ENCODE data around the gene GULP1.

DNA sequence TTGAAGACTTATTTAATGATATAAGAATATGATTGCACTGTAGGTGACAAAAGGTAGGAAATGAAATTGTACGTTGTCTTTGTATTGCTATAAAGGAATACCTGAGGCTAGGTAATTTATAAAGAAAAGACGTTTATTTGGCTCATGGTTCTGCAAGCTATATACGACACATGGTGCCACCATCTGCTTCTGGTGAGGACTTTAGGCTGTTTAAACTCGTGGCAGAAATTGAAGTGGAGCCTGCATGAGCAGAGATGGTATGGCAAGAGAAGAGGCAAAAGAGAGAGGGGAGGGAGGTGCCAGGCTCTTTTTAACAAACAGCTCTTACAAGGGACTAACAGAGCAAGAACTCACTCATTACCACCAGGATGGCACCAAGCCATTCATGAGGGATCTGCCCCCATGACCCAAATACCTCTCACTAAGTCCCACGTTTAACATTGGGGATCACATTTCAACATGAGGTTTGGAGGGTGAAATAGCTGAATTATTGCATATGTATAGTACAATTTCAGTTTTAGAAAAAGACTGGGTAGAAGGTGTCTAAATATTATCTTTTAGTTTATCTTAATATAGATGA, 86.8 kb downstream of the GULP1 start:
- TF ChIP-seq, protein P1, sequence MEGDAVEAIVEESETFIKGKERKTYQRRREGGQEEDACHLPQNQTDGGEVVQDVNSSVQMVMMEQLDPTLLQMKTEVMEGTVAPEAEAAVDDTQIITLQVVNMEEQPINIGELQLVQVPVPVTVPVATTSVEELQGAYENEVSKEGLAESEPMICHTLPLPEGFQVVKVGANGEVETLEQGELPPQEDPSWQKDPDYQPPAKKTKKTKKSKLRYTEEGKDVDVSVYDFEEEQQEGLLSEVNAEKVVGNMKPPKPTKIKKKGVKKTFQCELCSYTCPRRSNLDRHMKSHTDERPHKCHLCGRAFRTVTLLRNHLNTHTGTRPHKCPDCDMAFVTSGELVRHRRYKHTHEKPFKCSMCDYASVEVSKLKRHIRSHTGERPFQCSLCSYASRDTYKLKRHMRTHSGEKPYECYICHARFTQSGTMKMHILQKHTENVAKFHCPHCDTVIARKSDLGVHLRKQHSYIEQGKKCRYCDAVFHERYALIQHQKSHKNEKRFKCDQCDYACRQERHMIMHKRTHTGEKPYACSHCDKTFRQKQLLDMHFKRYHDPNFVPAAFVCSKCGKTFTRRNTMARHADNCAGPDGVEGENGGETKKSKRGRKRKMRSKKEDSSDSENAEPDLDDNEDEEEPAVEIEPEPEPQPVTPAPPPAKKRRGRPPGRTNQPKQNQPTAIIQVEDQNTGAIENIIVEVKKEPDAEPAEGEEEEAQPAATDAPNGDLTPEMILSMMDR (IDR thresholded peaks at IDR 0.05 in 8 of 11, conservative IDR thresholded peaks at IDR 0.05 in 3 of 11) = no peak
- no peak for TF ChIP-seq POLR2AphosphoS5 (IDR thresholded peaks at IDR 0.05)
- no peak for TF ChIP-seq POLR2A (IDR thresholded peaks at IDR 0.05)

Measured in spleen (tissue), 7 donors.